K562 (cell line): ENCODE measurements around the gene RGS7. TPM values are rescaled to one million over a fixed set of nuclear protein-coding genes. Genes with fewer than 3 reads are reported as not detected.

Experiments
- ATAC-seq: fragments of 200-7000 bp; cut with Tn5 transposase; 3 replicates; pipeline ENCODE4 v1.9.1; 2020; ENCODE audit warnings: moderate library complexity
- BruUV-seq: library from RNA; stranded (reverse); fragments of 400-500 nt; replicated peaks from 2 replicates; lab custom pipeline; 2021; lab: Mats Ljungman, UMichigan
- CTCF ChIA-PET: fragments of 300-600 bp; formaldehyde crosslinking; extraction: SDS; loops from one replicate; lab custom pipeline; 2021; ENCODE audit warnings: low intra/inter-chr PET ratio; lab: Yijun Ruan, JAX
- POLR2A ChIA-PET: fragments of 300-600, 350-650 bp; sonication (Branson Sonifier 250); formaldehyde crosslinking; extraction: SDS; loops from one replicate; lab custom pipeline; 2021; ENCODE audit warnings: antibody characterized with exemption, inconsistent platforms; lab: Yijun Ruan, JAX
- DNase-seq, 4 experiments: peaks; one replicate each; pipeline versions ENCODE4 v3.0.0 to v3.0.0-alpha.2; 2011 to 2018; ENCODE audit warnings: low spot score in 3 of 4, mixed read lengths in 3 of 4; ENCODE audit errors: extremely low read depth in 1 of 4
- FAIRE-seq: peaks from 2 replicates; lab custom pipeline; 2011; peaks lifted over from hg19 to GRCh38; lab: Jason Lieb, UNC
- H2AFZ ChIP-seq: 2 replicates; pipeline ENCODE4 v1.6.0; 2011; ENCODE audit warnings: low read depth, low read length, control low read depth, inconsistent platforms
- H3K27ac ChIP-seq: fragments of 200-600 bp; 3 replicates; pipeline ENCODE4 v1.8.0; 2011; ENCODE audit warnings: low read depth, mild to moderate bottlenecking, control low read depth, inconsistent platforms, low read length, moderate library complexity, mixed read lengths; ENCODE audit errors: extremely low read depth
- H3K27me3 ChIP-seq, 2 experiments: fragments of 300-600 bp in 1 of 2; 2 replicates in 1 of 2; 3 replicates in 1 of 2; pipeline versions ENCODE4 v1.6.0 to v1.8.0; 2011; ENCODE audit warnings: inconsistent platforms in 2 of 2, low read length in 2 of 2, mild to moderate bottlenecking in 1 of 2, mixed read lengths in 1 of 2, moderate library complexity in 1 of 2; ENCODE audit not compliant: control insufficient read depth in 2 of 2, insufficient read depth in 2 of 2
- H3K36me3 ChIP-seq: fragments of 300-600 bp; 3 replicates; pipeline ENCODE4 v1.8.0; 2011; ENCODE audit warnings: mild to moderate bottlenecking, low read length, inconsistent platforms; ENCODE audit not compliant: control insufficient read depth, insufficient read depth
- H3K4me1 ChIP-seq, 2 experiments: fragments of 200-600 bp in 1 of 2; replicated peaks in 1 of 2; 2 replicates in 1 of 2; 3 replicates in 1 of 2; pipeline versions ENCODE4 v1.5.1 to v1.8.0; 2011; ENCODE audit warnings: inconsistent platforms in 2 of 2, low read length in 2 of 2, mild to moderate bottlenecking in 1 of 2, mixed read lengths in 1 of 2, moderate library complexity in 1 of 2; ENCODE audit not compliant: control insufficient read depth in 2 of 2, insufficient read depth in 2 of 2
- H3K4me2 ChIP-seq: 2 replicates; pipeline ENCODE4 v1.6.1; 2011; ENCODE audit warnings: low read length, control low read depth, inconsistent platforms, mixed read lengths; ENCODE audit not compliant: insufficient read depth
- H3K4me3 ChIP-seq: fragments of 200-600 bp; sonication (generic), shearing (Covaris generic); 2 replicates; pipeline ENCODE4 v1.5.1; 2016; ENCODE audit warnings: control low read depth, inconsistent platforms
- H3K79me2 ChIP-seq: fragments of 200-600 bp; 3 replicates; pipeline ENCODE4 v1.8.0; 2011; ENCODE audit warnings: low read length, inconsistent platforms; ENCODE audit not compliant: control insufficient read depth, insufficient read depth
- H3K9ac ChIP-seq, 2 experiments: 2 replicates each; pipeline versions ENCODE4 v1.6.0 to v1.6.1; 2011; ENCODE audit warnings: low read depth in 2 of 2, low read length in 2 of 2, control low read depth in 1 of 2, inconsistent platforms in 1 of 2, mild to moderate bottlenecking in 1 of 2, mixed read lengths in 1 of 2; ENCODE audit not compliant: insufficient read depth in 1 of 2
- H3K9me1 ChIP-seq: one replicate; pipeline ENCODE4 v1.6.0; 2011; ENCODE audit warnings: inconsistent platforms, mild to moderate bottlenecking, low read length, moderate library complexity; ENCODE audit not compliant: control insufficient read depth, insufficient read depth
- H3K9me3 ChIP-seq: replicated peaks from 2 replicates; pipeline ENCODE4 v1.5.1; 2011; ENCODE audit warnings: low read depth, low read length, inconsistent platforms; ENCODE audit not compliant: control insufficient read depth, insufficient read depth
- H4K20me1 ChIP-seq: replicated peaks from 2 replicates; pipeline ENCODE4 v1.6.1; 2011; ENCODE audit warnings: low read length, inconsistent platforms, mixed read lengths; ENCODE audit not compliant: control insufficient read depth, insufficient read depth
- ARNT ChIP-seq, 2 experiments: fragments of 450-650 bp; IDR thresholded peaks; 2 replicates each; pipeline ENCODE4 v1.6.1; 2016; ENCODE audit warnings: mild to moderate bottlenecking in 1 of 2
- BCOR ChIP-seq: fragments of 450-650 bp; IDR thresholded peaks from 2 replicates; pipeline ENCODE4 v1.6.1; 2016
- CBFA2T3 ChIP-seq: fragments of 450-650 bp; IDR thresholded peaks from 2 replicates; pipeline ENCODE4 v1.6.1; 2017
- HLTF ChIP-seq: fragments of 450-650 bp; IDR thresholded peaks from 2 replicates; pipeline ENCODE4 v1.6.1; 2016
- JUNB ChIP-seq: fragments of 450-650 bp; formaldehyde crosslinking; conservative IDR thresholded peaks from 2 replicates; pipeline ENCODE4 v1.4.0; 2020; ENCODE audit warnings: mild to moderate bottlenecking
- MECOM ChIP-seq: fragments of 250-450 bp; sonication (Bioruptor Pico); IDR thresholded peaks from 2 replicates; pipeline ENCODE4 v1.8.0; 2022; ENCODE audit warnings: inconsistent platforms
- MYC ChIP-seq, 2 experiments: fragments of 250-450 bp in 1 of 2; sonication (Bioruptor Pico) in 1 of 2; IDR thresholded peaks; 2 replicates each; pipeline versions ENCODE4 v1.5.1 to v1.6.1; 2012 to 2021; ENCODE audit warnings: low read depth in 2 of 2, borderline replicate concordance in 1 of 2, improper control_type of control experiment in 1 of 2, low read length in 1 of 2, mild to moderate bottlenecking in 1 of 2, moderate library complexity in 1 of 2
- NFIC ChIP-seq: fragments of 450-650 bp; IDR thresholded peaks from 2 replicates; pipeline ENCODE4 v1.6.1; 2017; ENCODE audit warnings: mild to moderate bottlenecking, inconsistent platforms
- NRF1 ChIP-seq, 2 experiments: fragments of 450-650 bp; IDR thresholded peaks in 1 of 2; conservative IDR thresholded peaks in 1 of 2; 2 replicates each; pipeline ENCODE4 v1.6.1; 2014; ENCODE audit warnings: mild to moderate bottlenecking in 2 of 2
- RUNX1 ChIP-seq: sonication (generic); IDR thresholded peaks from 2 replicates; pipeline ENCODE4 v1.6.1; 2016; ENCODE audit warnings: antibody characterized with exemption, low read depth
- SIN3A ChIP-seq, 2 experiments: fragments of 150-350 bp in 1 of 2; IDR thresholded peaks; 2 replicates each; pipeline ENCODE4 v1.6.1; 2011 to 2016; ENCODE audit warnings: borderline replicate concordance in 2 of 2, low read depth in 2 of 2, low read length in 2 of 2, mild to moderate bottlenecking in 2 of 2, moderate library complexity in 2 of 2; ENCODE audit not compliant: control insufficient read depth in 1 of 2
- ZNF140 ChIP-seq: fragments of 250-450 bp; sonication (Bioruptor Pico); IDR thresholded peaks from 2 replicates; pipeline ENCODE4 v1.8.0; 2021; ENCODE audit warnings: moderate library complexity, mild to moderate bottlenecking, inconsistent platforms
- ZNF57 ChIP-seq: fragments of 450-650 bp; formaldehyde crosslinking; IDR thresholded peaks from 2 replicates; pipeline ENCODE4 v1.4.0; 2020; ENCODE audit warnings: mild to moderate bottlenecking, moderate library complexity
- WGBS: fragments of 100-300 bp; shearing (Covaris generic); methylation state at CpG from one replicate; pipeline ENCODE4 v1.1.6; 2016; ENCODE audit warnings: low coverage, mixed read lengths; ENCODE audit not compliant: insufficient coverage; ENCODE audit errors: missing lambda C conversion rate; 5-methylcytosine and 5-hydroxymethylcytosine counted together
- in situ Hi-C: fragments of 300-500 bp; cut with MboI; formaldehyde crosslinking; loops from 4 replicates; pipeline ENCODE4 v1.15.0; 2018; ENCODE audit warnings: inconsistent platforms, mixed read lengths
- intact Hi-C: fragments of 100-400 bp; cut with micrococcal nuclease; formaldehyde crosslinking; loops from 2 replicates; pipeline ENCODE4 v1.14.2; 2022
- polyA plus RNA-seq, 8 experiments: library from polyadenylated mRNA; depleted of rRNA in 4 of 8; stranded (reverse) in 5 of 8; unstranded in 3 of 8; fragments of >200 nt; fragmentation: Nextera tagmentation in 2 of 8; fragmentation: Illumina TruSeq in 1 of 8; extraction: Ambion mirVana in 2 of 8; extraction: Trizol in 1 of 8; gene quantifications; 2 replicates each; pipeline versions ENCODE4 v1.2.1 to v1.2.3, GENCODE V29; 2011 to 2014; ENCODE audit warnings: inconsistent platforms in 1 of 8, missing spikeins in 1 of 8
- total RNA-seq, 7 experiments: library from RNA; depleted of rRNA in 6 of 7; stranded (reverse); fragments of >200 nt in 6 of 7; fragmentation: Illumina TruSeq in 2 of 7; extraction: Trizol in 2 of 7; gene quantifications; 2 replicates each; pipeline versions ENCODE4 v1.2.1 to v1.2.3, GENCODE V29; 2011 to 2021; ENCODE audit warnings: low replicate concordance in 1 of 7
- TF ChIP-seq, protein P1 (sequence below), 2 experiments: fragments of 450-650 bp; conservative IDR thresholded peaks; 2 replicates each; pipeline ENCODE4 v1.6.1; 2017; ENCODE audit warnings: mild to moderate bottlenecking in 2 of 2, moderate library complexity in 2 of 2
- TF ChIP-seq, protein P2 (sequence below), 2 experiments: fragments of 200-800 bp in 1 of 2; sonication (Bioruptor generic) in 1 of 2; sonication (generic) in 1 of 2; formaldehyde crosslinking in 1 of 2; IDR thresholded peaks in 1 of 2; conservative IDR thresholded peaks in 1 of 2; 2 replicates each; pipeline versions ENCODE4 v1.5.0 to v1.6.1; 2016 to 2020; ENCODE audit warnings: missing compliant biosample characterization in 1 of 2, missing genetic modification characterization in 1 of 2, missing genetic modification reagents in 1 of 2

Gene RGS7
- total and polyA plus RNA-seq, 9 of the 15 experiments (the other 6 are each of a cell fraction or from before 2014, with no cell fraction given): not detected

DNA sequence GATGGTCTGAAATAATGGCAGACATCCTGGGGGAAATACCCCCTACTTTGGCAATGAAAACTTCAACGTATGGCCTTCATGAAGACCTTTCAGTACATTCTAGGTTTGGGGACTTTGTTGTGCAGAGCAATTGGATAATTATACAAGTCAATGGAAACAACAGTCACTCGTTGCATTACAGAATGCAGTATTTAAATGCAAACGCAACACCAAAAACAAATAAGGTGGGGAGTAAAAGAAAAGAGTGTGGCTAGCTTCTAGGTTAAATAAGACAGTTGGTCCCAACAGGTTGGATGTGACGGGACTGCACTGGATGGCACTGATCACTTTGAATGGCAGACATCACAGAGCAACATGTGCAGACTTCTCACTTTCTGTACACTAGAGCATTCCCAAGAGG, 386.8 kb downstream of the RGS7 start:
- Histone ChIP-seq H3K4me3 (no peak overlapping the region), H4K20me1 (no peaks in the 10 kb centered on the region), H3K27ac (no peak overlapping the region), H3K9ac (no peak overlapping the region), H2AFZ (no peak overlapping the region), H3K9me1 (no peaks in the 10 kb centered on the region), H3K36me3 (no peaks in the 10 kb centered on the region), H3K79me2 (no peaks in the 10 kb centered on the region), H3K4me1 (no peaks in the 10 kb centered on the region), H3K9me3 (no peaks in the 10 kb centered on the region), H3K4me2 (no peak overlapping the region), H3K27me3 (no peaks in the 10 kb centered on the region)
- in situ Hi-C loops (no loop called here), intact Hi-C loops (no loop called here)
- ATAC-seq (no peak), FAIRE-seq (no peak), DNase-seq (no peak)
- 0% methylated on average over 4 of the region's 4 CpGs for WGBS
- POLR2A ChIA-PET: no interaction called here
- TF ChIP-seq HLTF (no peak), ARNT (IDR thresholded peaks at IDR 0.05) (no peak), BCOR (no peak), NFIC (no peak), MYC (IDR thresholded peaks at IDR 0.05; ENCODE audit: low read depth, low read length) (no peak), MYC (CRISPR knock-in tag; IDR thresholded peaks at IDR 0.05; ENCODE audit: borderline replicate concordance, low read depth) (no peak), SIN3A (IDR thresholded peaks at IDR 0.05; ENCODE audit: borderline replicate concordance in 2 of 2, control insufficient read depth in 1 of 2, low read depth in 2 of 2, low read length in 2 of 2) (no peak), CBFA2T3 (no peak), NRF1 (conservative IDR thresholded peaks at IDR 0.05 in 1 of 2, IDR thresholded peaks at IDR 0.05 in 1 of 2) (no peak), ZNF140 (CRISPR knock-in tag) (no peak), RUNX1 (no peak), MECOM (CRISPR knock-in tag) (no peak), ZNF57 (CRISPR knock-in tag) (no peak), JUNB (no peak)
- TF ChIP-seq, protein P1, sequence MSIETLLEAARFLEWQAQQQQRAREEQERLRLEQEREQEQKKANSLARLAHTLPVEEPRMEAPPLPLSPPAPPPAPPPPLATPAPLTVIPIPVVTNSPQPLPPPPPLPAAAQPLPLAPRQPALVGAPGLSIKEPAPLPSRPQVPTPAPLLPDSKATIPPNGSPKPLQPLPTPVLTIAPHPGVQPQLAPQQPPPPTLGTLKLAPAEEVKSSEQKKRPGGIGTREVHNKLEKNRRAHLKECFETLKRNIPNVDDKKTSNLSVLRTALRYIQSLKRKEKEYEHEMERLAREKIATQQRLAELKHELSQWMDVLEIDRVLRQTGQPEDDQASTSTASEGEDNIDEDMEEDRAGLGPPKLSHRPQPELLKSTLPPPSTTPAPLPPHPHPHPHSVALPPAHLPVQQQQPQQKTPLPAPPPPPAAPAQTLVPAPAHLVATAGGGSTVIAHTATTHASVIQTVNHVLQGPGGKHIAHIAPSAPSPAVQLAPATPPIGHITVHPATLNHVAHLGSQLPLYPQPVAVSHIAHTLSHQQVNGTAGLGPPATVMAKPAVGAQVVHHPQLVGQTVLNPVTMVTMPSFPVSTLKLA (conservative IDR thresholded peaks at IDR 0.05): no peak
- TF ChIP-seq, protein P2, sequence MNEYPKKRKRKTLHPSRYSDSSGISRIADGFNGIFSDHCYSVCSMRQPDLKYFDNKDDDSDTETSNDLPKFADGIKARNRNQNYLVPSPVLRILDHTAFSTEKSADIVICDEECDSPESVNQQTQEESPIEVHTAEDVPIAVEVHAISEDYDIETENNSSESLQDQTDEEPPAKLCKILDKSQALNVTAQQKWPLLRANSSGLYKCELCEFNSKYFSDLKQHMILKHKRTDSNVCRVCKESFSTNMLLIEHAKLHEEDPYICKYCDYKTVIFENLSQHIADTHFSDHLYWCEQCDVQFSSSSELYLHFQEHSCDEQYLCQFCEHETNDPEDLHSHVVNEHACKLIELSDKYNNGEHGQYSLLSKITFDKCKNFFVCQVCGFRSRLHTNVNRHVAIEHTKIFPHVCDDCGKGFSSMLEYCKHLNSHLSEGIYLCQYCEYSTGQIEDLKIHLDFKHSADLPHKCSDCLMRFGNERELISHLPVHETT (CRISPR knock-in tag; conservative IDR thresholded peaks at IDR 0.05 in 1 of 2, IDR thresholded peaks at IDR 0.05 in 1 of 2): no peak
- no TSS peak for BruUV-seq
- CTCF ChIA-PET: no interaction called here
